Tongue (tissue), 2 donors: ENCODE measurements around the gene DENND5B. TPM values are rescaled to one million over a fixed set of nuclear protein-coding genes. Genes with fewer than 3 reads are reported as not detected.
A peak's percentile ranks its signal among the peaks of the same experiment; 100 is the strongest.
"Not testable (repeated sequence)": the region's sequence is repeated elsewhere in the genome, so short reads cannot be mapped to it uniquely, and the experiment has no call there.

Experiments
- DNase-seq: peaks from one replicate; pipeline ENCODE4 v3.0.0-alpha.2; 2015
- total RNA-seq: library from RNA; depleted of rRNA; stranded (reverse); fragments of >200 nt; gene quantifications from one replicate; pipeline ENCODE4 v1.2.3, GENCODE V29; 2014

DENND5B gene
- 42.0 TPM for total RNA-seq

- peak; percentile 93 for DNase-seq
These were observed at the start of gene DENND5B for GRCh38 chr12:31590642-31591379. TSS of gene DENND5B (minus strand) at chr12:31591136. CDS start at chr12:31590832, 304 bp downstream.

GRCh38 chr12:31634620-31635019, 43.7 kb upstream of the DENND5B start:
- no peak for DNase-seq

GRCh38 chr12:31633464-31633863, 42.5 kb upstream of the DENND5B start:
- DNase-seq: no peak

- DNase-seq: no peak
These were observed 40.9 kb upstream of the DENND5B start for GRCh38 chr12:31631809-31632208.

GRCh38 chr12:31631023-31631724, 40.2 kb upstream of the DENND5B start:
- no peak for DNase-seq

- peak; percentile 86 for DNase-seq
These were observed 39.1 kb upstream of the DENND5B start for GRCh38 chr12:31629756-31630732.

- DNase-seq: peak; percentile 65
These were observed 36.6 kb upstream of the DENND5B start for GRCh38 chr12:31627456-31628054.

GRCh38 chr12:31626270-31626995, 35.5 kb upstream of the DENND5B start:
- DNase-seq: no peak

GRCh38 chr12:31622038-31622437, 31.1 kb upstream of the DENND5B start:
- no peak for DNase-seq

GRCh38 chr12:31620311-31620710, 29.4 kb upstream of the DENND5B start:
- no peak for DNase-seq

GRCh38 chr12:31618228-31619025, 27.5 kb upstream of the DENND5B start:
- DNase-seq: no peak

GRCh38 chr12:31612819-31613218, 21.9 kb upstream of the DENND5B start:
- no peak for DNase-seq

GRCh38 chr12:31608299-31608698, 17.4 kb upstream of the DENND5B start:
- not testable (repeated sequence) for DNase-seq

GRCh38 chr12:31605531-31605930, 14.6 kb upstream of the DENND5B start:
- DNase-seq: no peak

- no peak for DNase-seq
These were observed 12.6 kb upstream of the DENND5B start for GRCh38 chr12:31603546-31604009.

- DNase-seq: peak; percentile 61
These were observed 9.8 kb upstream of the DENND5B start for GRCh38 chr12:31600750-31601149.

GRCh38 chr12:31600252-31600651, 9.3 kb upstream of the DENND5B start:
- DNase-seq: no peak

- DNase-seq: no peak
These were observed 8.1 kb upstream of the DENND5B start for GRCh38 chr12:31599053-31599452.

- no peak for DNase-seq
These were observed 6.1 kb upstream of the DENND5B start for GRCh38 chr12:31597066-31597465.

GRCh38 chr12:31594681-31595080, 3.7 kb upstream of the DENND5B start:
- DNase-seq: peak; percentile 44
